Non-pigmented ciliary epithelial cell (primary cell): Measurements from ENCODE around the gene MAP3K7CL.

ENCODE experiments used
- DNase-seq: peaks from one replicate; pipeline ENCODE4 v3.0.0-alpha.2; 2010; ENCODE audit warnings: low read depth

MAP3K7CL gene, protein sequence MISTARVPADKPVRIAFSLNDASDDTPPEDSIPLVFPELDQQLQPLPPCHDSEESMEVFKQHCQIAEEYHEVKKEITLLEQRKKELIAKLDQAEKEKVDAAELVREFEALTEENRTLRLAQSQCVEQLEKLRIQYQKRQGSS

DNA sequence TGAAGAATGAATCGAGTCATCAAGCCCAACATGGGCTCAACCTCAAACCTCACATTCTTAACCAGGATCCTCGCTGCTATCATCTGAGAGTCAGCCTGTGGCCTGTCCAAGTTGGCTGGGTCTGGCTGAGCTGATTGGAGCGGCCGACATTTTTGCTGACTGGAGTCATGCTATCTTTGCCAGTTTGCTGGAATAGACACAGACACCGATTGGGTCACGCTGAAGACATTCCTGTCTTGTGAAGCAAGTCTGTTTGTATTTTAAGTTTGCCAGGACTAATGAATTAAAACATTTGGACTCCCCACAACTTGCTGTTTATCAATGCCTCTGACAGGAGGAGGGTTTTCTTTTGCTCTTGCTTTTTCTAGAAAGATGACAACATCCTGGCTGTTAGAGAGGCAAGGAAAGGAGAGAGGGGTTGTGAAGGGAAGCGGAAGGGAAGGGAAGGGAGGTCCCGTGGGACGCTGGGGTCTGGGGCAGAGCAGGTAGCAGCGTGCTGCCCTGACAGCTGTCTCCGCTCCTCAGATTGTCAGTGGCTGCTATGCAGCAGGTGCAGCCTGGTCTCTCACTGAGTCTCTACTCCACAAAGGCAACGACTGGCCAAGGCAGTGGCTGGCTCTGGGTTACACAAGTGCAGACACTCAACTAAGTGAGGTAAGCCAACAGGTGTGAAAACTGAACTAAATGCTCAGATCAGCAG, at the start of gene MAP3K7CL:
Gene MAP3K7CL, plus strand, starts transcription at position 375 of the 700 bp plus-strand sequence. CDS start 2,701 bp downstream, outside the sequence.
- DNase-seq: peak; percentile 100

DNA sequence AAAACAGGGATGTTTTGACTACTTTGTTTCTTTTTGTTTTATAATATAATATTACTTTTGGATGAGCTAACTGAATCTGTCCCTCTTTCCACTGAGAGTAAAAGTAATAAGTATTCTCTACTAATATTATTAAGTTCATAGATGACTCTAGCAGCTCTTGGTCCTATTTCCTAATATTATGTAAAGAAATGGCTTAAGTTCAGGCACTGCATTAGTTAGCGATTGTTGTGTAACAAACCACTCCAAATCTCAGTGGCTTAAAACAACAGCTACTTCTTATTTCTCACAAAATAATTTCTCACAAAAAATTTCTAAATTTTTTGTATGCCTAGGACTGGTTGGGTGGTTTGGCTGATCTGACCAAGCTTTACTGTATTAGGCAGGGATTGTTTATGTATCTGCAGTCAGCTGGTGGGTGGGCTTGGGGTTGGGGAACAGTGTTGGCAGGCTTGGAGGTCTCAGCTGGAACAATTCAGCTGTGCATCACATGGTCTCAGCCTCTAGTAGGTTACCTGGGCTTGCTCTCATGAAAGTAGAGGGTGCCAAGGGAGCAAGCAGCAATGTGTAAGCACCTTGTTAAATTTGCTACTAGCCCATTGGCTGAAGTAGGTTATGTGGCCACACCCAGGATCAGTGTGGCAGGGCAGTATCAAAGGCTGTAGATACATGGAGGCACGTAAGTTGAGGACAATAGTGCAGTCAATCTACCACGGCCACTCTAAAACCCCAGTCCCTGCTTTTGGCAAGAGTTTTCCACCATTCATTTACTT, 48.2 kb upstream of the MAP3K7CL start:
- no peak for DNase-seq

DNA sequence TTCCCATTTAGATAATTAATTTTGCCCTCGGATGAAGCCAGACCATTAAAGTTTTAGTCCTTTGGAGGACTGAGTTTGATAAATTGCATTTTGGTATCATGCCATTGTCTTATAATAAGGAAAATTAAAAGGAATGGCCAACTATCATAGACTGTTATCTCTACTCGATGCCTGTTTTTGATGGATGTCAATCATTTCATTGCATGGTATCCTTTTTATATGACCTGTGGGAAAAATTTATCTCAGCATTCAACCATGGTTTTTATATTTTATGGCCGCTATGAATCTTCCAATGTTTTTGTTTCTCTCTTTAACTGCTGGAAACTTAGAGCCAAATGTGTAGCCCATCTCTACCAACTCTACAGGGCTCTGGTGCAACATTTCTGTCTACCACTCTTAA, 47.1 kb upstream of the MAP3K7CL start:
- no peak for DNase-seq

DNA sequence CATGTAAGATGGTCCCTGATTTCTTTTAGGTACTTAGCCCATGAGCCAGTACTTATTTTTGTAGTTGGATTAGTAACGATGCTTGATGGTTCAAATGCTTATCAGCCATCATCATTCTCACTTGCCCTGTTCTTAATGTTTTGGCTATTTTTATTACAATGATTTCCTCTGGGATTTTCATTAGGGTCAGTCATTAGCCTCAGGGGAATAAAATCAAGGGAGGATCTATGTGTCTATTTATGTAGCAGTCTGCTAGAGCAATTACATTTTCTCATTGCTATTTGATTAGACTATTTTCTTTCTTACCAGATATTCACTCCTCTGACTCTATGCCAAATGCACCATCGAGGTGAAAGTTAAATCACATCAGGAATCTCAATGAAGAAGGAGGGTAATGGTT, 46.1 kb upstream of the MAP3K7CL start:
- DNase-seq: no peak

DNA sequence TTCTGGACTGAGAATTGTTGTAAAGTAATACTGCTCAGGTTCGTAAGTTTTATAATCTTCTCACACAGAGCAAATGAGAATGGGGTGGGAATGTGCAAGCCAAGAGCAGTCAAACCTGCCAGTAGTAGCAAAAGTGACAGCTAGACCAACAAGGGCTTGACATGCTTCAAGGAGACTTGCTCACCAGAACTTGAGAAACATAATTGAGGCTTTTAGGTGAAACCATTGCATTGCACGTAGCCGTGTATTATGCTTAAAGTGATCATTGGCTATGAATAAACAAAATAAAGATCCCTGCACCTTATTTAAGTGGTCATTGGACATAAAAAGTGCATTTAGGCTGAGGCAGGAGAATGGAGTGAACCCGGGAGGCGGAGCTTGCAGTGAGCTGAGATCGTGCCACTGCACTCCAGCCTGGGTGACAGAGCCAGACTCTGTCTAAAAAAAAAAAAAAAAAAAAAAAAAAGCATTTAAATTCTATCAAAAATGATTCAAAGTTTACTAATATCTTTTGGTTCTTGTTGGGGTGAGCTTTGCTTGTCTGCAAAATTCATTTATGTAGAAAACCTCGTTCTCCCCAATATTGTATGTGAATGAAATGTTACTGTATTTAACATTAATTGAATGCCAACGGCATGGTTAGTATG, 45.2 kb upstream of the MAP3K7CL start:
- no peak for DNase-seq

DNA sequence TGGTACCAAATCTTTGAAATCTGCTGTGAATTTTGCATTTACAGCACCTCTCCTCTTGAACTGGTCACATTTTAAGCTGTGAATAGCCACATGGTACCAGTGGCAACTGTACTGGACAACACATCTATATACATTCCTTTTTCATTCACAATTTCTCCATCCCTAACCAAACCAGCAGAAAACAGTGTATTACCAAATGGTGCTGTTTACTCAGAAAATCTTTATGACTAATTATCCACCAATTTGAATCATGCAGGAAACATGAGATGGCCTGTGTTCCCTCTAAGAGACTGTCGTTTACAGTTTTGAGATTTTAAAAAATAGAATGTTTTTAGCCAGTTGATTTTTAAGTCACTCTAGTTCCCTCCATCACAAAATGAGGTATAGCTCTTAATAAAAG, 39.4 kb upstream of the MAP3K7CL start:
- DNase-seq: peak; percentile 65

DNA sequence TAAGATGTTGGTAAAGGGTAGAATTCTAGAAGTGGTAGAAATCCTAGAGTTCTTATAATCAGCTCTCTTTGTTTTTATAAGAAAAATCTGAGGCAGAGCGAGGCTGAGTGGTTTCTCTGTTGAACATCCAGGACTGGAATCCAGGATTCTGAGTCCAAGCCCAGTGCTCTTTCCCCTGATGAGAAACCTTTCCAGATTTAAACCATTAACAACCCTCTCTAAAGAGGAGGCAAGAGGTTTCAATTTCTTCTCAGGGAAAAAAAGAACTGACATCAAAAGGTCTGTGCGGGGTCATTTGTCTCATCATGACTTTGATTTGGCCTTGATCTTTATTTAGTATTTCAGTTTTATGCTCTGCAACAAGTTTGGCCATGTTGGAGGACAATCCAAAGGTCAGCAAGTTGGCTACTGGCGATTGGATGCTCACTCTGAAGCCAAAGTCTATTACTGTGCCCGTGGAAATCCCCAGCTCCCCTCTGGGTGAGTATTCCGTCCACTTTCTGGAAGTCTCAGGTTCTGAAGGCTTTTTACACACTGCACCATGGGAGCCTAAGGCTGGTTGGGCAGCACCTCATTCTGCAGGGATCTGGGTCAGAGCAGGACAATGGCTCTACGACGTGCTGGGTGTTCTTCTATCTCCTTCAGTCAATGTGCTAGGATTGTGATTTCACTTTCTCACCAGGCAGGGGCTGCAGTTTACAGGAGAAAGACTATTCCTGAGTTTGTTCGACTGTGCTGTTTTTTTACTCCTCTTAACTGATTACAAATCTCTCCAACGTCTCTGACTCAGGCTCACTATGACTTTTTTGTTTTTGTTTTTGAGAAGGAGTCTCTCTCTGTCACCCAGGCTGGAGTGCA, 38.1 kb upstream of the MAP3K7CL start:
- no peak for DNase-seq

DNA sequence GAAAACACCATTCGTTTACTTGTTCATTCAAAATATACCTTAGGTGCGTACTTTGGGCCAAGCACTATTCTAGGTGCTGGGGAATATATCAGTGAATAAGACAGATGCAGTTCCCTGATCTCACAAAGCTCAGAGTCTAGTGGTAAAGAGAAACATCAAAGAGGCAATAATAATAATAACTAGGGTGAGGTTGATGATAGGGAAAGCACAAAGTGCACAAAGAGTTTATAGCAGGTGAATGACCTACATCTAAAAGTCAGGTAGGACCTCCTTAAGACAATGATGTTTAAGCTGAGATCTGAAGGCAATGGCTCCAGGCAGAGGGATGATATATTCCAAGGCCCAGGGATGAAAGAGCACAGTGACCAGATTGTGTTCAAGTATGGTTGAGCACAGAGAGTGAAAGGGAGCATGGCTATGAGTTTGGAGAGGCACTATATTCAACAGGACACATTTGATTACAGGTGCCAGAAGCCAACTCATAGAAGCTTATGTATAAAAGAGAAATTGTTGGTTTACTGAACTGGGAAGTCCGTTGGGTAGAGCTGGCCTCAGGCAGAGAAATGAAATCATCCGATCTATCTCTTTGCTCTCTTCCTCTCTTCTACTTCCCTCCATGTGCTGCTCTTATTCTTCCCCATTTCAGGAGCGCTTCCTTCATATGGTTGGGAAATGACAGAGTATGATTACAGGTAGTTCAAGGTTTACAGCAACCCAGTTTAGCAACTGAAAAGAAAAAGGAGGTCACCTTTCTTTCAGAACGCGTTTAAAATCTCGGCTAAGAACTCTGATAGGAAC, 34.0 kb upstream of the MAP3K7CL start:
- no peak for DNase-seq

DNA sequence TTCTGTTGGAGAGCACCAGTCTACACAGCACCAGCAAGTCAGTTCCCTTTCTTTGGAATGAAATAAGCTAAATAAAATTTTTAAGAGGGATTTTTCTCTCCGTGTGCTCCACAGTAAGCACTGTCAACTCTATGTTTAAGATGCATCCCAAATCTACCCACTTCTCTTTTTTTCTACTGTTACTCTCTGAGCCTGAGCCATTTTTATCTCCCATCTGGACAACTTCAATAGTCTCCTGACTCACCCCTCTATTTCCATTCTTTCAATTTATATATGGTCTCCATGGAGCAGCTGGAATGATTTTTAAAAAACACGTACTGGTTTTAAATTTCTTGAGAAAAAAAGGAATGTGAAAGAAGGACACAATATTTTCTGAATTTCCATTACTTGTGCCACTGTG, 32.3 kb upstream of the MAP3K7CL start:
- DNase-seq: no peak

DNA sequence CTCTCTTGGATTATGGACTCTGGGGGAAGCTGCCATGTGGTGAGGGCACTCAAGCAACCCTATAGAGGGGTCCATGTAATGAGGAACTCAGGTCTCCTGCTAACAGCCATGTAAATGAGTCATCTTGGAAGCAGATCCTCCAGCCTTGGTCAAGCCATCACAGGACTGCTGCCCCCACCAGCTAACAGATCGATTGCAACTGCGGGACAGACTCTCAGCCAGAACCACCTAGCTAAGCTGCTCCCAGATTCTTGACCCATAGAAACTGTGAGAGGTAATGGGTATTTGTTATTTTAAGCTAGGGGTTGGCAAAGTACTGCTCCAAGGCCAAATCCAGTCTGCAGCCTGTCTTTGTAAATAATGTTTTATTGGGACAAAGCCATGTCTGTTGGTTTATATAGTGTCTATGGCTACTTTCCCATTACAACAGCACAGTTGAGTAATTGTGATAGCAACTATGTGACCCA, 27.6 kb upstream of the MAP3K7CL start:
- no peak for DNase-seq

DNA sequence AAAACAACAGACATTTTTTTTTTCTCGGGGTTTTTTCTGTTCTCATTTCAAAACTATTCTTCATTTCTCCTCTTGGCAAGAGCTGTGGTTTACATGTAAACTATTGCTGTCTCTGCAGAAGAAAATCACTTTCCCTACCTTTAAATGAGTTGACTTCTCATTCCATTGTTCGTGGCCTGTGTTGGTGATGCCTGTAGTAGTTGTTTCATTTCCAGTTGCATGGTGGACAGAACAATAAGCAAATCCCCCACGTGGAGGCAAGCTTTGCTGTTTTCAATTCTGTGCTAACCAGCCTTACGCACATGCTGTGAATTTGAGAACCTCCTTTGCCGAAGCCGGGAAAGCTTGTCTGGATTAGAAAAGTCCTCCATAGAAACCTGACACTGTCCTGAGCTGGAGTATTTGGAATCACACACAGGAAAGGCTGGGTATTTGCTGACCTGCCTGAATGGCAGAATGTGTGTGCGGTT, 26.2 kb upstream of the MAP3K7CL start:
- no peak for DNase-seq

DNA sequence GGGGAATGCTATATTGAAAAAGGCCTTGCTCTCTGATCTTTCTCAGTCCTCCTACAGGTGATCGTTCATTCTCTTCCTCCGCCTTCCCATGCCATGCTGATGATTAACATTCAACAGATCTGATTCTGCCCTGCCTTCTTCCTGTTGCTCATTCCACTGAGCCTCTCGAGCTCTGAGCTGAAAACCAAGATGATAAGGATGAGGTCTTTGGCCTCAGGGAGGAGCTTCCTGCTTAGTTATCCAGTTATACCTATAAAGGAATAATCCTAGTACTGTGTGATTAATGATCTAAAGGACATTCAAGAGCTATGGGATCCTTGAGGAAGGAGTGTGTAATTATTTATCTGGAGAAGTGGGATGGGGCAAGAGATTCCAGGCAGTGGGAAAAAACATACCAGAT, 25.2 kb upstream of the MAP3K7CL start:
- peak; percentile 60 for DNase-seq

DNA sequence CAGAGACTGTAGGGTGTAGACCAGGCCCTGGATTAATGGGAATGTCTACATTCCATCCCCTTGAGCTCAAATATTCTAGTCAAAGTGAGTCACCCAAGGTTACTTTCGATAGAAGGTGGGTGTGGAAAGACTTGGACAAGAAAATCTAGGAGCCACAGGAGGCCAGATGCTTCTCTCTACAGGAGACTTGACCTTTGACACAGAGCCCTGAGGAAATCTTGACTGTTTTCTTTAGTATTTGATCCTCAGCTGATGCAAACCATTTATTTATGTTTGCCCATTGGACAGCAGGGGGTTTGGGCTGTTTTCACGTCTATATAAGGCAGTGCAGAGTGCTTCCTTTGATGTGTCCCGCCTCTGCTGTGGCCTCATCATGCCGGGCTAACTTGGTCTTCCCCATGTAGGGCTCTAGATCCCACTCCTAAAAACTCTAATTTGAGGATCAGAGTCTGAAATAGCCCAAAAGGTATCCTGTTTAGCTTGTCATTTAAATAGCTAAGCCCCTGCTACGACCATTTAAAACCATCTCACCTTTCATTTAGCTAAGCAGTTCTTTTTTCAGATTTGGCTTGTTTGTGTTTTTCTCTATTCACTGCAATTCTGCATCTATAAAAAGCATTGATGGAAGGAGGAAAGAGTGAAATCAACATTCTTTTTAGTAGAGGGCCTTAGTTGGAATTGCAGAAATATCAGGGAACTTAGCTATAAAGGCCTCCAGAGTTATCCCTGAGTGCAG, 15.5 kb upstream of the MAP3K7CL start:
- DNase-seq: peak; percentile 89

DNA sequence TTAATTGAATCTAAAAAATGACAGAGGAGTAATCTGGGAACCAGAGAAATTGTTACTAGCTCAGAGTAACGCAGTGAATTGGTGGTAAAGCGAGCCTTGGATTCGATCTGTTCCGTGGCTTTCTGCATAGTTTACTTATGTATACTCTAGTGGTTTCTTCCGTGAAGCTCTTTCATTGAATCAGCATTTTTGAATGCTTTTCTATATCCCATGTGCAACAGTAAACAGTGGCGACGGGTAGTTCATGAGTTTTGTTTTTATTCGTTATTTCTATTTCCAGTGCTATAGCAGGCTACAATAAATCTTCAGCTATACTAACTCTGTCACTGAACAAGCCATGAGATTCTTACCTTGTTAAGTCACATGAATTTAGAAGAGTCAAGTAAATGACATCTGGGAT, 14.5 kb upstream of the MAP3K7CL start:
- DNase-seq: no peak

DNA sequence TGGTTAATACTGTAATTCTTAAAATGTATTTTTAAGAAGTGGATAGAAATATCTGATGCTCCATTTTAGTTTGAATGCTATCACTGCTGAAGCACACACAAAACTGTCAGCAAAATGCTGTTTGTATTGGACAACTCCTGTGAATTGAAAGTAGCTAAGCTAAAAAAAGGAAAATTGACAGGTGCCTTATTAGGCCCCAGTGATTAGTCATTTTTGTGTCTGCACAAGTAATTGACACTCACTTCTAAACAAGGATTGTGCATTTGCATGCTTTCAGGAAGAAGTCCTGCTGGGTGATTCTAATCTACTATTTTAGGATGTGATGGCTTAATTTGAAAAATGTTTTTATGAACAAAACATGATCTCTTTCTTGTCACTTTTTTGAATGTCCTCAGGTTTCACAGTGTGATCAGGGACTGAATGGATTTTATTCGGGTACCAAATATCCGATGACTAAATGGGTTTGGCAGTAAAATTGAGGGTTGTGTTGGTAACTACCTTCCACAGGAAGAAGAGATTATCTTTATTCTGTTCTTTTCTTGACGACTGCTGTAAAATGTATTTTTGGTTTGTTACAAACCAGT, 13.0 kb upstream of the MAP3K7CL start:
- no peak for DNase-seq

DNA sequence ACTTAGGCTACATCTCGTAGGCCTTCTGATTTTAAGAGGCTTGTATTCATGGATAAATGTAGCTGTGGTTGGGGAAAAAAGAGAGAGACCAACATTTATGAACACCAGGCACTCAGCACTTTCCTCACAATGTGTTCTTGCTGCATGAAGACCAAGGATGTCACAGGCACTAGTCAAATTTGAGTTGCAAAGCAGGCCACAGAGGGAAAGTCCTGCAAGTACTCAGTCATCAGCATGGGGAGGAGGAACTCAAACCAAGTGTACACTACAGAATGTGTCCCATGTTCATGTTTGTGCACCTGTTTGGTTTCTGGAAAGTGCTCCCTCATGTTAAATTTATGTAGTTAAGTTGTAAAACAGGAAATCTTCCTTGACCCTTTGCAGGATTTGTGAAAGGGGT, 8.7 kb upstream of the MAP3K7CL start:
- no peak for DNase-seq

DNA sequence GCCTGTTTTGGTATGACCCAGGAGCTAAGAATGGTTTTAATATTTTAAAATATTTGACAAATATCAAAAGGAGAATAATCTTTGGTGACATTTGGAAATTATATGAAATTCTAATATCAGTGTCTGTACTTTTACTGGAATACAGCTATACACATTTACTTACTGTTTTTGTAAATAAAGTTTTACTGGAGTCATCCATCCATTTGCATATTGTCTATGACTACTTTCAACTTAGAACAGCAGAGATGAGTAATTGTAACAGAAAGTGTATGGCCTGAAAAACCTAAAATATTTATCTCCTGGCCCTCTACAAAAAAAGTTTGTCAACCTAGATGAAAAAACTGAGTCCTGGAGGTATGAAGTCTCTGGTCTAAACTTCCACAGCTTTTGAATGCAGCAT, 5.8 kb upstream of the MAP3K7CL start:
- DNase-seq: no peak

DNA sequence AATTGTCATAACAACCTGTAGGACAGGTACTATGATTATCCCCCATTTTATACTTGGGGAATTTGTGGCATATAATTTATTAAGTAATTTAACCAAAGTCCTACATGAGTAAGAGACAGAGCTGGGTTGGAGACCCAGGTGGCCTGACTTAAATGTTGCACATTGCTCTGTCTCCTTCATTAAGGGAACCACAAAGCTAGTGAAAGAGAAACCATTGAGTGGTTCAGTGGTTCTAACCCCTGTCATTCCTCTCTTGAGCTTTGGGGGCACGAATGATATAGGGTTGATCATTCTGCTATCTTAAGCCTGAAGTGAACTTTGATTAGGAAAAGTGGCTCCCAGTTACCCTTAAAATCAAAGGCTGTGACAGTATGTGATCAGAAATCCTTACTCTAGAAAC, 5.3 kb upstream of the MAP3K7CL start:
- DNase-seq: no peak

DNA sequence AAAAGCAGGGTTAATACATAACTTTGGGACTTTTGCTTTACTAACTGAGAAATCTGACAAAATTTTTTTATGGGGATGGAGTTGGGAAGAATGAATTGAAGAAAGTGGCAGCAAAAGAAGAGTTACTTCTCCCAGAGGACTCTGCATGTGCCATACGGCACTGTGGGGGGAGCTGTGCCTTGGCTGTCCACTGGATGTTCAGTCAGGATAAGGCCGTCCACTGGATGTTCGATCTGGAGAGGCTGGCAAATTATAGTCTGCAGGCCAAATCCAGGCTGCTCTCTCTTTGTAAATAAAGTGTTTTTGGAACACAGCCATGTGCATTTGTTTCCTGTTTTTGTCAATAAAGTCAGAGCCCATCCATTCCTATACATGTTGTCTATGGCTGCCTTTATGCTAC, 4.5 kb upstream of the MAP3K7CL start:
- DNase-seq: no peak

DNA sequence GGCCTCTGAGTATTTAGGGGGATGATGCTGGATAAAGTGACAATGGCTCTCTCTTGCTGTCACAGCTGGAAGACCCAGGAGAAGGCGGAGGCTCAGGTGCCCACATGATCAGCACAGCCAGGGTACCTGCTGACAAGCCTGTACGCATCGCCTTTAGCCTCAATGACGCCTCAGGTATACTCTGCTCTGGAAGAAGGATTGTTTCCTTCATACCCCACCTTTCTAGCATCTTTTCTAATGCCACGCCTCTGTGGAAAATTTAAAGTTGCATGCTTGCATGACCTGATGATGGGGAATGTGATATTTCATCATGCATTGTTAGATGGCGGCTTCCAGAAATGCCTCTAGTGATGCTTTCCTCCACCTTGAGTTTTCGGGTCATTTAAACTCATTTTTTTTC, 2.8 kb downstream of the MAP3K7CL start:
- DNase-seq: no peak
